SU-DHL-6 (cell line): Measurements from ENCODE around the gene TPP1.

ENCODE experiments used
- H2AFZ ChIP-seq: fragments of 200-600 bp; sonication (generic); 2 replicates; pipeline ENCODE4 v1.6.1; 2014; ENCODE audit warnings: low read depth, mild to moderate bottlenecking, moderate library complexity, mixed read lengths, antibody characterized with exemption, low read length; ENCODE audit not compliant: severe bottlenecking
- H3F3A ChIP-seq: fragments of 200-600 bp; shearing (Covaris generic); 2 replicates; pipeline ENCODE4 v1.6.0; 2016; ENCODE audit warnings: antibody characterized with exemption, mild to moderate bottlenecking; ENCODE audit not compliant: insufficient read depth
- H3K27ac ChIP-seq: fragments of 200-600 bp; sonication (generic); 2 replicates; pipeline ENCODE4 v1.5.1; 2016; ENCODE audit warnings: low read depth, mild to moderate bottlenecking, low read length, moderate library complexity, mixed read lengths
- H3K27me3 ChIP-seq: fragments of 200-600 bp; sonication (generic), shearing (Covaris generic); 2 replicates; pipeline ENCODE4 v1.6.0; 2014; ENCODE audit warnings: mild to moderate bottlenecking, low read length
- H3K36me3 ChIP-seq: fragments of 200-600 bp; sonication (generic); 2 replicates; pipeline ENCODE4 v1.6.1; 2014; ENCODE audit warnings: mild to moderate bottlenecking, low read length, mixed read lengths
- H3K4me2 ChIP-seq: fragments of 300-600, 200-600 bp; shearing (Covaris generic), sonication (generic); 2 replicates; pipeline ENCODE4 v1.6.0; 2014; ENCODE audit warnings: low read length, low read depth, mild to moderate bottlenecking; ENCODE audit not compliant: poor library complexity, severe bottlenecking
- H3K4me3 ChIP-seq: fragments of 200-600 bp; sonication (generic); 2 replicates; pipeline ENCODE4 v1.5.1; 2014; ENCODE audit warnings: antibody characterized with exemption, low read length, mild to moderate bottlenecking, mixed read lengths; ENCODE audit not compliant: insufficient read depth, poor library complexity, severe bottlenecking
- H3K79me2 ChIP-seq: fragments of 200-600 bp; sonication (generic); 2 replicates; pipeline ENCODE4 v1.6.1; 2014; ENCODE audit warnings: mild to moderate bottlenecking, low read length, moderate library complexity; ENCODE audit not compliant: insufficient read depth
- H3K9ac ChIP-seq: fragments of 200-600 bp; sonication (generic); 2 replicates; pipeline ENCODE4 v1.7.0; 2014; ENCODE audit warnings: mild to moderate bottlenecking, low read length
- H3K9me2 ChIP-seq: fragments of 200-600 bp; sonication (generic); replicated peaks from 2 replicates; pipeline ENCODE4 v1.6.1; 2014; ENCODE audit warnings: low read length; ENCODE audit not compliant: insufficient read depth
- H3K9me3 ChIP-seq: fragments of 200-600 bp; sonication (generic); 2 replicates; pipeline ENCODE4 v1.6.1; 2014; ENCODE audit warnings: low read length, mixed read lengths; ENCODE audit not compliant: insufficient read depth
- H4K20me1 ChIP-seq: fragments of 200-600 bp; sonication (generic); 2 replicates; pipeline ENCODE4 v1.6.1; 2014; ENCODE audit warnings: low read depth, mild to moderate bottlenecking, antibody characterized with exemption, low read length, moderate library complexity, mixed read lengths
- EZH2phosphoT487 ChIP-seq: fragments of 200-600 bp; sonication (generic), shearing (Covaris generic); conservative IDR thresholded peaks from 2 replicates; pipeline ENCODE4 v1.6.1; 2018; ENCODE audit warnings: mild to moderate bottlenecking, antibody characterized with exemption, low read length, moderate library complexity, mixed read lengths
- TF ChIP-seq, protein P1 (sequence below): fragments of 200-600 bp; sonication (generic); IDR thresholded peaks from one replicate; pipeline ENCODE4 v1.5.1; 2017; ENCODE audit warnings: antibody characterized with exemption, mild to moderate bottlenecking, low read length, moderate library complexity; ENCODE audit not compliant: insufficient read depth, poor library complexity, severe bottlenecking

Gene TPP1

DNA sequence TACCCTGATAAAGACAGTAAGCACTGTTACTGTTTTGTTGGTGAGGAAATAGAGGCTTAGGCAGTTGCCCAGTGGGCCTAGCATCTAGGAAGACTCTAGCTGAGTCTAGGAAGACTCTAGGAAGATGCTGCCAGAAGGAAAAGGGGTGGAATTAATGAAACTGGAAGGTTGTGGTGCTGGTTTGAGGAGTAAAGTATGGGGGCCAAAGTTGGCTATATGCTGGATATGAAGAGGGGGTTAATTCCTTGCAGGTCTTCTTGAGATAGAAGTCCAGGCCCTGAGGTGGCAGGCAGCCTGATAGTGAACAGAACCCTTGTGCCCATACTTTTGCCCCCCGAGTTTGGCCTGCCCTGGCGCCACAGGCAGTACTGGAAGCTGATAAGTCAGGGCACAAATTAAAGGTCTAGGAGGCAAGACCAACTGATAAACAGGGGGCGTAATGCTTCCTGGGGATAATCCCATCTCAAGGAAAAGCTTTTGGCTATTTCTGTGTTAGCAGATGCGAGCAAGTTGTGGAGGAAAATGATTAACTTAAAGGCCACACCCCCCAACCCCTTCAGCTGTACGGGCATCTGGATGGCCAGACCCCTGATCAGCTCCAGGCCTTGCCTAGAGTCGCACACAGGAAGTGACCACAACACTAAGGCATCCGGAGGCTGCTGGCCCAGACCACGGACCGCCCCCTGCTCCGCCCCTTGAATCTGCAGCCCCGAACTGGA lies 12.6 kb downstream of the TPP1 start:
- H2AFZ ChIP-seq, result no peak overlapping the region
- H3K36me3 ChIP-seq, result no peaks in the 10 kb centered on the region
- H3K4me3 ChIP-seq, result no peak overlapping the region
- H3F3A ChIP-seq, result peaks cover 13% of the 10 kb centered on the region; the same call in 1 of the 2 replicates
- H3K9me3 ChIP-seq, result no peaks in the 10 kb centered on the region
- TF ChIP-seq, protein P1, sequence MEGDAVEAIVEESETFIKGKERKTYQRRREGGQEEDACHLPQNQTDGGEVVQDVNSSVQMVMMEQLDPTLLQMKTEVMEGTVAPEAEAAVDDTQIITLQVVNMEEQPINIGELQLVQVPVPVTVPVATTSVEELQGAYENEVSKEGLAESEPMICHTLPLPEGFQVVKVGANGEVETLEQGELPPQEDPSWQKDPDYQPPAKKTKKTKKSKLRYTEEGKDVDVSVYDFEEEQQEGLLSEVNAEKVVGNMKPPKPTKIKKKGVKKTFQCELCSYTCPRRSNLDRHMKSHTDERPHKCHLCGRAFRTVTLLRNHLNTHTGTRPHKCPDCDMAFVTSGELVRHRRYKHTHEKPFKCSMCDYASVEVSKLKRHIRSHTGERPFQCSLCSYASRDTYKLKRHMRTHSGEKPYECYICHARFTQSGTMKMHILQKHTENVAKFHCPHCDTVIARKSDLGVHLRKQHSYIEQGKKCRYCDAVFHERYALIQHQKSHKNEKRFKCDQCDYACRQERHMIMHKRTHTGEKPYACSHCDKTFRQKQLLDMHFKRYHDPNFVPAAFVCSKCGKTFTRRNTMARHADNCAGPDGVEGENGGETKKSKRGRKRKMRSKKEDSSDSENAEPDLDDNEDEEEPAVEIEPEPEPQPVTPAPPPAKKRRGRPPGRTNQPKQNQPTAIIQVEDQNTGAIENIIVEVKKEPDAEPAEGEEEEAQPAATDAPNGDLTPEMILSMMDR, result no peak
- TF ChIP-seq EZH2phosphoT487, result no peak
- H3K79me2 ChIP-seq, result peaks cover 48% of the 10 kb centered on the region
- no peaks in the 10 kb centered on the region for H4K20me1 ChIP-seq
- no peak overlapping the region for H3K9ac ChIP-seq
- H3K9me2 ChIP-seq, result no peaks in the 10 kb centered on the region
- H3K4me2 ChIP-seq, result peak overlapping the region; percentile 33
- no peaks in the 10 kb centered on the region for H3K27me3 ChIP-seq
- peak overlapping the region; percentile 44 for H3K27ac ChIP-seq

DNA sequence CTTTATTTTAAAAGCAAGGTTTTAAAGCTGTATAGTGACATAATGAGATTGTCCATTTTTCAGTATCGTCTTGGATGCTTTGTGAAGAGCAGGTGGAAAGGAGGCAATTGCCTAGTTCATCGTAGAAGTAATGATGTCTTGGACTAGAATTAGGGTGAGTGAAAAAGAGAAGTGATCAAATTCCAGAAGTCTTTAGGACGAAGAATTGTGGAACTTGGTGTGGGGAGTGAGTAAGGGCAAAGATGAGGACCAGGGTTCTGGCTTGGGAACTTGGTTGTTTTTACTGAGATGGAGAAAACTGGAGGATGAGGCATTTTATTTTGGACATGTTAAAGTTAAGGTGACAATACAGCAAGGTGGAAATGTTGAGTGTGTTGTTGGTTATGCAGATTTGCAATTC lies 14.4 kb downstream of the TPP1 start:
- Histone ChIP-seq H3K4me2 (peak overlapping the region; percentile 75), H4K20me1 (no peaks in the 10 kb centered on the region), H3K79me2 (peaks cover 58% of the 10 kb centered on the region), H3K9me3 (no peaks in the 10 kb centered on the region), H3K9me2 (no peaks in the 10 kb centered on the region), H3K9ac (peak overlapping the region; percentile 87), H3K27ac (peak overlapping the region; percentile 46), H2AFZ (no peak overlapping the region), H3K4me3 (peak overlapping the region; percentile 93), H3F3A (peaks cover 13% of the 10 kb centered on the region; the same call in 1 of the 2 replicates), H3K27me3 (no peaks in the 10 kb centered on the region), H3K36me3 (0 out of 2 replicates have a peak, but pooled peaks cover 2% of the 10 kb centered on the region)
- TF ChIP-seq, protein P1, result no peak
- no peak for TF ChIP-seq EZH2phosphoT487

DNA sequence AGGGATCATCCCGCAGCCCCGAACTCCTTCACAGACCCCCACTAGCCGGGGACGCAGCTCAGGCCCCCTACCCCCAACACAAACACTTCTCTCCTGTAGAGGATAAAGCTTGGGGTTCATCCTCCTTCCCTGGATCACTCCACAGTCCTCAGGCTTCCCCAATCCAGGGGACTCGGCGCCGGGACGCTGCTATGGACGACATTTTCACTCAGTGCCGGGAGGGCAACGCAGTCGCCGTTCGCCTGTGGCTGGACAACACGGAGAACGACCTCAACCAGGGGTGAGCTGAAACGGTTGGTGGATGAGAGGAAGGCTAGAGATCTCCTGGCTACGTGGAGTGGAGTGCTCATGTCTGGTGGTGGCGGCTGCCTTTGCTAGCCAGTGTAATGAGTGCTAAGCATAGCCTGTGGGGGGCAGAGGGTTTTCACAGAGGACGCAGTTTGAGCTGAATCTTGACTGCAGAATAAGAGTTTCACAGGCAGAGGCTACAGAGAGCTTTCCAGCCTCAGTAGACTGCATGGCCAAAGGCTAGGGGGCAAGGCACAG lies 15.1 kb downstream of the TPP1 start:
- Histone ChIP-seq H2AFZ (peak overlapping the region; percentile 86), H3K79me2 (peaks cover 64% of the 10 kb centered on the region), H3K4me3 (peak overlapping the region; percentile 93), H3K9me2 (no peaks in the 10 kb centered on the region), H3F3A (peaks cover 13% of the 10 kb centered on the region; the same call in 1 of the 2 replicates), H3K9ac (peak overlapping the region; percentile 87), H4K20me1 (no peaks in the 10 kb centered on the region), H3K9me3 (no peaks in the 10 kb centered on the region), H3K36me3 (peaks cover 8% of the 10 kb centered on the region; the same call in 1 of the 2 replicates), H3K27me3 (no peaks in the 10 kb centered on the region), H3K27ac (peak overlapping the region; percentile 46), H3K4me2 (peak overlapping the region; percentile 75)
- TF ChIP-seq, protein P1, result peak; percentile 18
- no peak for TF ChIP-seq EZH2phosphoT487
